ENCODE measurements around the gene RYR1.

GRCh38 chr19:38395381-38396114, 37.9 kb upstream of the RYR1 start:
- TF ChIP-seq CTCF (IDR thresholded peaks at IDR 0.05) (no peak), EZH2 (IDR thresholded peaks at IDR 0.05; ENCODE audit: borderline replicate concordance, insufficient read depth, low read depth, low read length, poor library complexity, severe bottlenecking) (no peak)

Data from B cell (primary cell).